Epithelial cell of proximal tubule (primary cell): ENCODE measurements around the gene RAC3. TPM values are rescaled to one million over a fixed set of nuclear protein-coding genes. Genes with fewer than 3 reads are reported as not detected.

Experiments used
- DNase-seq: peaks from one replicate; pipeline ENCODE4 v3.0.0-alpha.2; 2011; ENCODE audit warnings: low read depth
- H3K4me3 ChIP-seq: 2 replicates; pipeline ENCODE4 v1.5.1; 2011; ENCODE audit warnings: low read depth, mild to moderate bottlenecking, low read length
- CTCF ChIP-seq: conservative IDR thresholded peaks from 2 replicates; pipeline ENCODE4 v1.5.1; 2012; ENCODE audit warnings: low read depth, mild to moderate bottlenecking, low read length
- total RNA-seq: library from RNA; depleted of rRNA; stranded (reverse); fragments of >200 nt; gene quantifications from 2 replicates; pipeline ENCODE4 v1.2.3, GENCODE V29; 2015

The RAC3 gene
- total RNA-seq, 1 donor from 2014 or later: 60.0 TPM

GRCh38 chr17:82082456-82082855 is 51.0 kb downstream of the RAC3 start:
- no peak for DNase-seq
- no peak for TF ChIP-seq CTCF
- no peak overlapping the region for H3K4me3 ChIP-seq

DNA sequence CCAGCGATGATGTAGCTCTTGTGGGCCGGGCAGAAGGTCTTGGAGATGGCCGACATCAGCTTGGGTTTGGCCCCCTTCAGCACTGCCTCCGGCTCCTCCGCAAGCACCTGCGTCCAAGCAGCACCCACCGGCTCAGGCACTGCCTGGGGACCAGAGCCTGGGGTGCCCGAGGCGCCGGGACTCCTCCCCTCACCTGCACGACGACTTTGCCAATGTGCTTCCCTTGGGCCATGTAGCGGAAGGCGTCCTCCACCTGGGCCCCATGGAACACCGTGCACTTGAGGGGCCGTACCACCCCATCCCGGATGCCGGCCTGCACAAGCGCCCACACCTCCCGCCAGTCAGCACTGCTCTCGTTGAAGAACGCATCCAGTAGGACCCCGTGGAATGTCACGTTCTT is 51.5 kb downstream of the RAC3 start:
- H3K4me3 ChIP-seq: no peak overlapping the region
- DNase-seq: no peak
- TF ChIP-seq CTCF: no peak

Other genes with a start within 250 kb of the RAC3 start
- gene GCGR, start 227.5 kb upstream of the RAC3 start, total RNA-seq: not detected in 2 replicates
- 111 and 153 TPM in 2 replicates for gene MCRIP1, start 198.4 kb upstream of the RAC3 start, total RNA-seq
- 0.17 and 0.36 TPM in 2 replicates for gene PPP1R27, start 196.6 kb upstream of the RAC3 start, total RNA-seq
- gene P4HB, start 171.1 kb upstream of the RAC3 start, total RNA-seq: 932 and 1,272 TPM in 2 replicates
- 272 and 414 TPM in 2 replicates for gene ARHGDIA, start 160.3 kb upstream of the RAC3 start, total RNA-seq
- 179 and 367 TPM in 2 replicates for gene ALYREF, start 140.1 kb upstream of the RAC3 start, total RNA-seq
- gene ANAPC11, start 140.0 kb upstream of the RAC3 start, total RNA-seq: 280 and 313 TPM in 2 replicates
- 0.58 and 2.6 TPM in 2 replicates for gene NPB, start 129.4 kb upstream of the RAC3 start, total RNA-seq
- 24.3 and 95.4 TPM in 2 replicates for gene PCYT2, start 120.3 kb upstream of the RAC3 start, total RNA-seq
- gene SIRT7, start 113.5 kb upstream of the RAC3 start, total RNA-seq: 28.5 and 38.1 TPM in 2 replicates
- gene MAFG, start 103.9 kb upstream of the RAC3 start, total RNA-seq: 16.1 and 18.5 TPM in 2 replicates
- gene PYCR1, start 94.4 kb upstream of the RAC3 start, total RNA-seq: 54.3 and 109 TPM in 2 replicates
- not detected in 2 replicates for gene MYADML2, start 84.4 kb upstream of the RAC3 start, total RNA-seq
- gene NOTUM, start 70.5 kb upstream of the RAC3 start, total RNA-seq: not detected in 2 replicates
- gene ASPSCR1, start 54.0 kb upstream of the RAC3 start, total RNA-seq: 20.1 and 22.7 TPM in 2 replicates
- 158 and 228 TPM in 2 replicates for gene CENPX, start 8.8 kb upstream of the RAC3 start, total RNA-seq
- gene LRRC45, start 8.4 kb upstream of the RAC3 start, total RNA-seq: 44.5 and 44.6 TPM in 2 replicates
- gene DCXR, start 6.0 kb downstream of the RAC3 start, total RNA-seq: 85.4 and 93.1 TPM in 2 replicates
- gene RFNG, start 20.1 kb downstream of the RAC3 start, total RNA-seq: 35.8 and 38.8 TPM in 2 replicates
- gene GPS1, start 20.2 kb downstream of the RAC3 start, total RNA-seq: 105 and 200 TPM in 2 replicates
- 126 and 154 TPM in 2 replicates for gene DUS1L, start 34.1 kb downstream of the RAC3 start, total RNA-seq
- gene FASN, start 66.6 kb downstream of the RAC3 start, total RNA-seq: 94.7 and 224 TPM in 2 replicates
- 10.5 and 10.8 TPM in 2 replicates for gene CCDC57, start 181.2 kb downstream of the RAC3 start, total RNA-seq
- gene SLC16A3, start 197.4 kb downstream of the RAC3 start, total RNA-seq: 169 and 190 TPM in 2 replicates
- 32.0 and 54.1 TPM in 2 replicates for gene CSNK1D, start 242.0 kb downstream of the RAC3 start, total RNA-seq